Central memory CD8-positive, alpha-beta T cell (primary cell): ENCODE data around the gene LYAR.

Source experiments
- ATAC-seq: fragments of 150-1000 bp; cut with Tn5 transposase; replicated peaks from 2 replicates; pipeline ENCODE4 v1.10.0; 2022; ENCODE audit warnings: mild to moderate bottlenecking, moderate FRiP score, moderate number of reproducible peaks; ENCODE audit not compliant: poor library complexity, severe bottlenecking; ENCODE audit errors: extremely low read depth
- DNase-seq, 2 donors: peaks; one replicate each; pipeline ENCODE4 v3.0.0; 2021; ENCODE audit warnings: low spot score in 2 of 2
- H3K27ac Mint-ChIP-seq: one replicate; pipeline ENCODE4 v1.8.0; 2022; ENCODE audit warnings: low read depth, mild to moderate bottlenecking, moderate library complexity, mixed read lengths
- H3K27me3 Mint-ChIP-seq: one replicate; pipeline ENCODE4 v1.8.0; 2022; ENCODE audit warnings: mixed read lengths
- H3K36me3 Mint-ChIP-seq: one replicate; pipeline ENCODE4 v1.8.0; 2022; ENCODE audit warnings: mild to moderate bottlenecking, moderate library complexity, mixed read lengths; ENCODE audit not compliant: insufficient read depth
- H3K4me1 Mint-ChIP-seq: one replicate; pipeline ENCODE4 v1.8.0; 2022; ENCODE audit warnings: mixed read lengths
- H3K4me3 Mint-ChIP-seq: one replicate; pipeline ENCODE4 v1.8.0; 2022; ENCODE audit warnings: mild to moderate bottlenecking, moderate library complexity, mixed read lengths
- H3K9me3 Mint-ChIP-seq: one replicate; pipeline ENCODE4 v1.8.0; 2022; ENCODE audit warnings: mixed read lengths

LYAR gene

GRCh38 chr4:4289941-4290850 is at the start of gene LYAR, which contains the start of gene ZBTB49:
Gene LYAR, minus strand, starts transcription at chr4:4290154. Its CDS starts 6,412 bp downstream, at chr4:4283742.
Gene ZBTB49, plus strand, starts transcription at chr4:4290251. Its CDS starts 9,695 bp downstream, at chr4:4299946.
- ATAC-seq (peak; percentile 90), DNase-seq (peak; percentile 96 to 98)
- peak within 1 kb of the TSS; percentile 98 for H3K4me3 Mint-ChIP-seq
- H3K36me3 Mint-ChIP-seq: peaks cover 20% of the 10 kb centered on the region
- no peaks in the 10 kb centered on the region for H3K9me3 Mint-ChIP-seq
- peak within 1 kb of the TSS; percentile 92 for H3K27ac Mint-ChIP-seq
- H3K4me1 Mint-ChIP-seq: peaks cover 73% of the 10 kb centered on the region
- no peaks in the 10 kb centered on the region for H3K27me3 Mint-ChIP-seq

- Mint-ChIP-seq H3K4me3 (no peak overlapping the region), H3K4me1 (peaks cover 8% of the 10 kb centered on the region)
- no peak for DNase-seq
Observed at GRCh38 chr4:4339504-4340085, 49.6 kb upstream of the LYAR start.

GRCh38 chr4:4338210-4339001 is 48.5 kb upstream of the LYAR start:
- ATAC-seq (no peak), DNase-seq (no peak)
- H3K4me3 Mint-ChIP-seq: no peak overlapping the region
- H3K4me1 Mint-ChIP-seq: peaks cover 10% of the 10 kb centered on the region
- H3K36me3 Mint-ChIP-seq: no peaks in the 10 kb centered on the region
- no peaks in the 10 kb centered on the region for H3K27me3 Mint-ChIP-seq
- H3K9me3 Mint-ChIP-seq: no peaks in the 10 kb centered on the region
- H3K27ac Mint-ChIP-seq: no peak overlapping the region

More at GRCh38 chr4:4339504-4340085, 49.6 kb upstream of the LYAR start:
- Mint-ChIP-seq H3K27ac (no peak overlapping the region), H3K36me3 (no peaks in the 10 kb centered on the region), H3K27me3 (no peaks in the 10 kb centered on the region), H3K9me3 (no peaks in the 10 kb centered on the region)
- ATAC-seq: no peak

- ATAC-seq (peak; percentile 89), DNase-seq (peak; percentile 63 to 66)
- Mint-ChIP-seq H3K9me3 (no peaks in the 10 kb centered on the region), H3K4me3 (peak overlapping the region; percentile 32), H3K27me3 (no peaks in the 10 kb centered on the region), H3K27ac (no peak overlapping the region), H3K4me1 (peaks cover 10% of the 10 kb centered on the region), H3K36me3 (peaks cover 3% of the 10 kb centered on the region)
Observed at GRCh38 chr4:4334798-4335520, 45.0 kb upstream of the LYAR start.

- Mint-ChIP-seq H3K4me1 (peaks cover 10% of the 10 kb centered on the region), H3K27me3 (no peaks in the 10 kb centered on the region), H3K9me3 (no peaks in the 10 kb centered on the region), H3K36me3 (peaks cover 3% of the 10 kb centered on the region), H3K4me3 (no peak overlapping the region), H3K27ac (no peak overlapping the region)
- ATAC-seq (no peak), DNase-seq (no peak)
Observed at GRCh38 chr4:4333265-4333706, 43.3 kb upstream of the LYAR start.

- Mint-ChIP-seq H3K9me3 (no peaks in the 10 kb centered on the region), H3K27ac (no peak overlapping the region), H3K36me3 (peaks cover 3% of the 10 kb centered on the region), H3K4me1 (peaks cover 10% of the 10 kb centered on the region), H3K27me3 (no peaks in the 10 kb centered on the region), H3K4me3 (no peak overlapping the region)
- DNase-seq (no peak), ATAC-seq (no peak)
Observed at GRCh38 chr4:4332529-4332928, 42.6 kb upstream of the LYAR start.

- Mint-ChIP-seq H3K36me3 (peaks cover 6% of the 10 kb centered on the region), H3K9me3 (no peaks in the 10 kb centered on the region), H3K4me1 (peaks cover 10% of the 10 kb centered on the region), H3K27ac (no peak overlapping the region), H3K4me3 (no peak overlapping the region), H3K27me3 (no peaks in the 10 kb centered on the region)
- DNase-seq (no peak), ATAC-seq (no peak)
Observed at GRCh38 chr4:4330794-4331193, 40.8 kb upstream of the LYAR start.

GRCh38 chr4:4329496-4329895 is 39.5 kb upstream of the LYAR start:
- H3K27ac Mint-ChIP-seq: no peak overlapping the region
- no peaks in the 10 kb centered on the region for H3K27me3 Mint-ChIP-seq
- no peak overlapping the region for H3K4me3 Mint-ChIP-seq
- peaks cover 6% of the 10 kb centered on the region for H3K36me3 Mint-ChIP-seq
- DNase-seq (no peak), ATAC-seq (no peak)
- H3K9me3 Mint-ChIP-seq: no peaks in the 10 kb centered on the region
- H3K4me1 Mint-ChIP-seq: peaks cover 1% of the 10 kb centered on the region

GRCh38 chr4:4328840-4329239 is 38.9 kb upstream of the LYAR start:
- Mint-ChIP-seq H3K27ac (no peak overlapping the region), H3K9me3 (no peaks in the 10 kb centered on the region), H3K4me1 (no peaks in the 10 kb centered on the region), H3K4me3 (no peak overlapping the region), H3K27me3 (no peaks in the 10 kb centered on the region), H3K36me3 (peaks cover 8% of the 10 kb centered on the region)
- ATAC-seq (no peak), DNase-seq (no peak)

- Mint-ChIP-seq H3K36me3 (peaks cover 9% of the 10 kb centered on the region), H3K9me3 (no peaks in the 10 kb centered on the region), H3K27ac (no peak overlapping the region), H3K4me1 (no peaks in the 10 kb centered on the region), H3K27me3 (no peaks in the 10 kb centered on the region), H3K4me3 (no peak overlapping the region)
- no peak for DNase-seq
- no peak for ATAC-seq
Observed at GRCh38 chr4:4328206-4328605, 38.3 kb upstream of the LYAR start.

- Mint-ChIP-seq H3K4me1 (no peaks in the 10 kb centered on the region), H3K9me3 (no peaks in the 10 kb centered on the region), H3K4me3 (no peak overlapping the region), H3K36me3 (peaks cover 9% of the 10 kb centered on the region), H3K27ac (no peak overlapping the region), H3K27me3 (no peaks in the 10 kb centered on the region)
- no peak for ATAC-seq
- DNase-seq: no peak
Observed at GRCh38 chr4:4327652-4328121, 37.7 kb upstream of the LYAR start.

- H3K4me3 Mint-ChIP-seq: no peak overlapping the region
- DNase-seq (no peak), ATAC-seq (no peak)
- H3K27ac Mint-ChIP-seq: no peak overlapping the region
- no peaks in the 10 kb centered on the region for H3K27me3 Mint-ChIP-seq
- H3K9me3 Mint-ChIP-seq: no peaks in the 10 kb centered on the region
- H3K4me1 Mint-ChIP-seq: no peaks in the 10 kb centered on the region
- peaks cover 14% of the 10 kb centered on the region for H3K36me3 Mint-ChIP-seq
Observed at GRCh38 chr4:4326166-4326565, 36.2 kb upstream of the LYAR start.
